NCI-H1417 treated with DMSO at 0.1 percent for 48 hours (cell line): Measurements from ENCODE around the gene MRPL23.

Source experiments
- DNase-seq: peaks from one replicate; lab custom pipeline; 2025; lab: John Stamatoyannopoulos, UW

MRPL23 gene

GRCh38 chr11:1946812-1947484 lies at the start of gene MRPL23:
MRPL23 (plus strand) TSS chr11:1947332; CDS start chr11:1947363, 31 bp downstream.
- DNase-seq: no peak

- DNase-seq: no peak
These were observed 48.0 kb upstream of the MRPL23 start for GRCh38 chr11:1899090-1899489.

- no peak for DNase-seq
These were observed 47.4 kb upstream of the MRPL23 start for GRCh38 chr11:1899686-1900085.

- DNase-seq: no peak
These were observed 41.0 kb upstream of the MRPL23 start for GRCh38 chr11:1906181-1906580.

- DNase-seq: no peak
These were observed 40.3 kb upstream of the MRPL23 start for GRCh38 chr11:1906611-1907423.

GRCh38 chr11:1908618-1909017 lies 38.5 kb upstream of the MRPL23 start:
- DNase-seq: no peak

- DNase-seq: no peak
These were observed 37.6 kb upstream of the MRPL23 start for GRCh38 chr11:1909524-1909923.

GRCh38 chr11:1912289-1912878 lies 34.7 kb upstream of the MRPL23 start:
- no peak for DNase-seq

GRCh38 chr11:1913271-1914060 lies 33.7 kb upstream of the MRPL23 start:
- DNase-seq: no peak

GRCh38 chr11:1915795-1916131 lies 31.4 kb upstream of the MRPL23 start:
- DNase-seq: no peak

- no peak for DNase-seq
These were observed 30.8 kb upstream of the MRPL23 start for GRCh38 chr11:1916132-1916985.

GRCh38 chr11:1916986-1917522 lies 30.1 kb upstream of the MRPL23 start:
- DNase-seq: no peak

GRCh38 chr11:1917523-1918435 lies 29.4 kb upstream of the MRPL23 start:
- no peak for DNase-seq

- no peak for DNase-seq
These were observed 28.5 kb upstream of the MRPL23 start for GRCh38 chr11:1918436-1919315.

- DNase-seq: no peak
These were observed 27.6 kb upstream of the MRPL23 start, which contains the start of gene TNNT3 for GRCh38 chr11:1919391-1920127. TNNT3 (plus strand) TSS chr11:1919703; CDS start chr11:1922875, 3,172 bp downstream.

- no peak for DNase-seq
These were observed 26.8 kb upstream of the MRPL23 start for GRCh38 chr11:1920128-1920908.

- no peak for DNase-seq
These were observed 26.1 kb upstream of the MRPL23 start for GRCh38 chr11:1920909-1921573.
